ENCODE results near the gene SLC22A12.

- TF ChIP-seq, protein P1, sequence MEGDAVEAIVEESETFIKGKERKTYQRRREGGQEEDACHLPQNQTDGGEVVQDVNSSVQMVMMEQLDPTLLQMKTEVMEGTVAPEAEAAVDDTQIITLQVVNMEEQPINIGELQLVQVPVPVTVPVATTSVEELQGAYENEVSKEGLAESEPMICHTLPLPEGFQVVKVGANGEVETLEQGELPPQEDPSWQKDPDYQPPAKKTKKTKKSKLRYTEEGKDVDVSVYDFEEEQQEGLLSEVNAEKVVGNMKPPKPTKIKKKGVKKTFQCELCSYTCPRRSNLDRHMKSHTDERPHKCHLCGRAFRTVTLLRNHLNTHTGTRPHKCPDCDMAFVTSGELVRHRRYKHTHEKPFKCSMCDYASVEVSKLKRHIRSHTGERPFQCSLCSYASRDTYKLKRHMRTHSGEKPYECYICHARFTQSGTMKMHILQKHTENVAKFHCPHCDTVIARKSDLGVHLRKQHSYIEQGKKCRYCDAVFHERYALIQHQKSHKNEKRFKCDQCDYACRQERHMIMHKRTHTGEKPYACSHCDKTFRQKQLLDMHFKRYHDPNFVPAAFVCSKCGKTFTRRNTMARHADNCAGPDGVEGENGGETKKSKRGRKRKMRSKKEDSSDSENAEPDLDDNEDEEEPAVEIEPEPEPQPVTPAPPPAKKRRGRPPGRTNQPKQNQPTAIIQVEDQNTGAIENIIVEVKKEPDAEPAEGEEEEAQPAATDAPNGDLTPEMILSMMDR (IDR thresholded peaks at IDR 0.05; ENCODE audit: control extremely low read depth in 1 of 3, insufficient read depth in 1 of 3, low read depth in 1 of 3, low read length in 3 of 3): peak in 2 of 3 experiments; percentile 51 to 80; a peak in 2 of 4 replicates
- TF ChIP-seq YY1 (IDR thresholded peaks at IDR 0.05; ENCODE audit: low read depth, low read length) (no peak), EZH2 (IDR thresholded peaks at IDR 0.05; ENCODE audit: low read depth, low read length, severe bottlenecking) (no peak), CREB1 (IDR thresholded peaks at IDR 0.05) (no peak), CHD2 (IDR thresholded peaks at IDR 0.05; ENCODE audit: low read length) (no peak), BCL11A (IDR thresholded peaks at IDR 0.05; ENCODE audit: low read depth in 2 of 2, low read length in 2 of 2) (no peak), NRF1 (IDR thresholded peaks at IDR 0.05; ENCODE audit: low read depth, low read length) (no peak)
- TF ChIP-seq, protein P2, sequence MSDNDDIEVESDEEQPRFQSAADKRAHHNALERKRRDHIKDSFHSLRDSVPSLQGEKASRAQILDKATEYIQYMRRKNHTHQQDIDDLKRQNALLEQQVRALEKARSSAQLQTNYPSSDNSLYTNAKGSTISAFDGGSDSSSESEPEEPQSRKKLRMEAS (IDR thresholded peaks at IDR 0.05): no peak
These were observed 60.0 kb downstream of the SLC22A12 start for GRCh38 chr11:64650923-64651523.

Data from H1 (cell line).